ENCODE measurements around the gene CAPZA3. TPM values are rescaled to one million over a fixed set of nuclear protein-coding genes. Genes with fewer than 3 reads are reported as not detected.

The CAPZA3 gene
- total RNA-seq, 2 donors from 2014 or later = not detected

DNA sequence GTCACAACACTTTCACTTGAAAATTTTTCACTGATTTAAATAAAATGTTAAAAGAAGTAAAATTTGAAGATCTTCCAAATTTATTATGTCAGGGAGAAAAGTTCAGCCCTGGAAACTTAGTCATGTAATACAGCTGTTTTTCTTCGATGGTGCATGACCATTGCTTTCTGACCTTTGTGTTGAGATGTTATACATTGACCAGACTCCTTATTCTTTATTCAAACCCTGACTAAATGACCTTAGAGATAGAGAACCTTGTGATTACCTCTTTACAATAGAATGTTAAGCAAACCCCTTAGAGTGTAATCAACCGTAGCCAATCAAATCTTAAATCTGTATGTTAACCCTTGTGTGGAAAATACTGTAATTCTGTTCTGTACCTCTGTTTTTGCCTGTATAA lies 34.6 kb upstream of the CAPZA3 start:
- DNase-seq (ENCODE audit: low spot score) (no peak), ATAC-seq (ENCODE audit: insufficient number of reproducible peaks, low FRiP score, low read depth) (no peak)
- no peaks in the 10 kb centered on the region for H3K36me3 ChIP-seq
- H3K27me3 ChIP-seq (replicated peaks; ENCODE audit: insufficient read depth) = no peaks in the 10 kb centered on the region
- H3K27ac ChIP-seq = no peak overlapping the region
- no peak overlapping the region for H3K4me3 ChIP-seq
- TF ChIP-seq, protein P1, sequence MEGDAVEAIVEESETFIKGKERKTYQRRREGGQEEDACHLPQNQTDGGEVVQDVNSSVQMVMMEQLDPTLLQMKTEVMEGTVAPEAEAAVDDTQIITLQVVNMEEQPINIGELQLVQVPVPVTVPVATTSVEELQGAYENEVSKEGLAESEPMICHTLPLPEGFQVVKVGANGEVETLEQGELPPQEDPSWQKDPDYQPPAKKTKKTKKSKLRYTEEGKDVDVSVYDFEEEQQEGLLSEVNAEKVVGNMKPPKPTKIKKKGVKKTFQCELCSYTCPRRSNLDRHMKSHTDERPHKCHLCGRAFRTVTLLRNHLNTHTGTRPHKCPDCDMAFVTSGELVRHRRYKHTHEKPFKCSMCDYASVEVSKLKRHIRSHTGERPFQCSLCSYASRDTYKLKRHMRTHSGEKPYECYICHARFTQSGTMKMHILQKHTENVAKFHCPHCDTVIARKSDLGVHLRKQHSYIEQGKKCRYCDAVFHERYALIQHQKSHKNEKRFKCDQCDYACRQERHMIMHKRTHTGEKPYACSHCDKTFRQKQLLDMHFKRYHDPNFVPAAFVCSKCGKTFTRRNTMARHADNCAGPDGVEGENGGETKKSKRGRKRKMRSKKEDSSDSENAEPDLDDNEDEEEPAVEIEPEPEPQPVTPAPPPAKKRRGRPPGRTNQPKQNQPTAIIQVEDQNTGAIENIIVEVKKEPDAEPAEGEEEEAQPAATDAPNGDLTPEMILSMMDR (IDR thresholded peaks at IDR 0.05) = no peak
- no peaks in the 10 kb centered on the region for H3K9me3 ChIP-seq
- H3K4me1 ChIP-seq (ENCODE audit: control insufficient read depth in 1 of 2, low read depth in 2 of 2) = no peaks in the 10 kb centered on the region

DNA sequence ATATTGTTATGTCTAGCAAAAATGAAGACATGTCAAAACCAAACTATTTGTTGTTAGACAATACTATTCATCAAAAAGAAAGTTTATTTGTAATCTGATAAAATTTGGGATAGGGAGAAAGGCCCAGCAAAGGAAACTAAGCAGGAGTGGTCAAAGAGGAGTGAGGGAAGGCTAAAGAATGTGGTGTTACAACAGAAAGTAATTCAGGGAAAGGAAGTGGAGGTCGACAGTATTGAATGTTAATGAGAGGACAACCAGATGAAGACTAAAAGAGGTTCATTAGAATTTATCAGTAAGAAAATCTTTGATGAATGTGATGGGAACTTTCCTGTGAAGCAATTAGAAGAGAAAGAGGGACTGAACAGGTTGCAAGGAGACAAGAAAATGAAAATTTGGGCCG lies 34.0 kb upstream of the CAPZA3 start:
- Histone ChIP-seq H3K27ac (no peak overlapping the region), H3K36me3 (no peaks in the 10 kb centered on the region), H3K4me3 (no peak overlapping the region), H3K9me3 (no peaks in the 10 kb centered on the region), H3K4me1 (ENCODE audit: control insufficient read depth in 1 of 2, low read depth in 2 of 2) (no peaks in the 10 kb centered on the region), H3K27me3 (replicated peaks; ENCODE audit: insufficient read depth) (no peaks in the 10 kb centered on the region)
- DNase-seq (ENCODE audit: low spot score) (no peak), ATAC-seq (ENCODE audit: insufficient number of reproducible peaks, low FRiP score, low read depth) (no peak)
- TF ChIP-seq, protein P1 (IDR thresholded peaks at IDR 0.05) = no peak

DNA sequence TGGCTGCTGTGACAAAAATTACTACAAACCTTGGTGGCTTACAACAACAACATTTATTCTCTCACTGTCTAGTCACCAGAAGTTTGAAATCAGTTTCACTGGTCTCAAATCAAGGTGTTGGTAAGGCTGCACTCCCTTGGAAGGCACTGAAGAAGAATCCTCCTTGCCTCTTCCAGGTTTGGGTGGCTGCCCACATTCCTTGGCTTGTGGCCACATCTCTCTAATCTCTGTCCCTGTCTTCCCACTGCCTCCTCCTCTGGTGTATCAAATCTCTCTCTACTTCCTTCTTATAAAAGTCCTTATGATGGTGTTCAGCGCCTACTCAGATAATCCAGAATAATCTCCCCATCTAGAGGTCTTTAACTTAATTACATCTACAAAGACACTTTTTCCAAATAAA lies 31.1 kb upstream of the CAPZA3 start:
- H3K36me3 ChIP-seq = no peaks in the 10 kb centered on the region
- no peaks in the 10 kb centered on the region for H3K4me1 ChIP-seq (ENCODE audit: control insufficient read depth in 1 of 2, low read depth in 2 of 2)
- TF ChIP-seq, protein P1 (IDR thresholded peaks at IDR 0.05) = no peak
- H3K27ac ChIP-seq = no peak overlapping the region
- H3K4me3 ChIP-seq = no peak overlapping the region
- no peaks in the 10 kb centered on the region for H3K9me3 ChIP-seq
- ATAC-seq (ENCODE audit: insufficient number of reproducible peaks, low FRiP score, low read depth) = no peak
- DNase-seq (ENCODE audit: low spot score) = no peak
- H3K27me3 ChIP-seq (replicated peaks; ENCODE audit: insufficient read depth) = no peaks in the 10 kb centered on the region

DNA sequence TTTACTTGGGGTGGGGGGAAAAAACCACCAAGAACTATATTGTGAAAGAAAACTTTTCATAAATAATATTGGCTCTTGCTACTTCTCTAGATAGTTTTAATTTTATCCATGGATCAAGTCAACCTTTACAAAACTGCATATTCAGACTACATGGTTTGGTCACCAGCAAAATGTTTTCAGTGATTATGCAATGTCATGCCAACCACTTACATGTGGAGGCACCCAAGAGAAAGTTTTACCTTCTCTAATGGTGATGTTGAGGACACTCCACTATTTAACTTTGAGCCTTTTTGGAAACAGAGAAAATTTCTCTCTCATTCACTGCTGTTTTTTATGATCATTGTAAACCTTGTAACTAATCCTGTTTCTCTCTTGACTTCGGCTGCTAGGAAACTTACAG lies 21.7 kb upstream of the CAPZA3 start:
- H3K36me3 ChIP-seq = no peaks in the 10 kb centered on the region
- TF ChIP-seq, protein P1 (IDR thresholded peaks at IDR 0.05) = no peak
- H3K4me3 ChIP-seq = no peak overlapping the region
- DNase-seq (ENCODE audit: low spot score) (no peak), ATAC-seq (ENCODE audit: insufficient number of reproducible peaks, low FRiP score, low read depth) (no peak)
- H3K27ac ChIP-seq = no peak overlapping the region
- no peaks in the 10 kb centered on the region for H3K9me3 ChIP-seq
- no peaks in the 10 kb centered on the region for H3K27me3 ChIP-seq (replicated peaks; ENCODE audit: insufficient read depth)
- no peaks in the 10 kb centered on the region for H3K4me1 ChIP-seq (ENCODE audit: control insufficient read depth in 1 of 2, low read depth in 2 of 2)

DNA sequence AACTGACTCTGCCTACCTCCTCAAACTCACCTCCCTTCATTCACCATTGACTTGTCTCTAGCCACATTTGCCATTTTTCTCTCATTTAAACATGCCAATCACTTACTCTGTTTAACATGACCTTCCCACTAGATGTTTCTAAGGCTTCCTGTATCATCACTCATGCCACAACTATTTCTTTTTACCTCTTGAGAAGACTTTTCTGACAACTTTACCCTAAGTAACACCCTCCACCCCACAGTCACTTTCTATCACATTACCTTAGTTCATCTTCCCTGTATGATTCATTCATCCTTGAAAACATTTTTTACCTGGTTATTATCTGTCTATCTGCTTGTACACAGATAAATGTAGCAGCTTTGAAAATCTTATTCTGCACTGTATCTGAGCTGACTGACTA lies 19.5 kb upstream of the CAPZA3 start:
- Histone ChIP-seq H3K36me3 (no peaks in the 10 kb centered on the region), H3K27ac (no peak overlapping the region), H3K4me3 (no peak overlapping the region), H3K4me1 (ENCODE audit: control insufficient read depth in 1 of 2, low read depth in 2 of 2) (no peaks in the 10 kb centered on the region), H3K27me3 (replicated peaks; ENCODE audit: insufficient read depth) (no peaks in the 10 kb centered on the region), H3K9me3 (no peaks in the 10 kb centered on the region)
- ATAC-seq (ENCODE audit: insufficient number of reproducible peaks, low FRiP score, low read depth) (no peak), DNase-seq (ENCODE audit: low spot score) (no peak)
- TF ChIP-seq, protein P1 (IDR thresholded peaks at IDR 0.05) = no peak
